CD14-positive monocyte (primary cell): ENCODE data around the gene GAPT. TPM values are rescaled to one million over a fixed set of nuclear protein-coding genes. Genes with fewer than 3 reads are reported as not detected.

Source experiments
- DNase-seq, 3 donors: peaks; one replicate each; pipeline ENCODE4 v3.0.0-alpha.2; 2011 to 2022
- H2AFZ ChIP-seq: 2 replicates; pipeline ENCODE4 v1.6.0; 2012; ENCODE audit warnings: mild to moderate bottlenecking, low read depth, low read length, inconsistent platforms; ENCODE audit not compliant: insufficient read depth, poor library complexity, severe bottlenecking
- H3K27ac ChIP-seq, 2 donors: 1 replicate in 1 of 2; 2 replicates in 1 of 2; pipeline ENCODE4 v1.5.1; 2012 to 2013; ENCODE audit warnings: low read length in 2 of 2, control low read depth in 1 of 2, inconsistent platforms in 1 of 2, low read depth in 1 of 2, mild to moderate bottlenecking in 1 of 2
- H3K27me3 ChIP-seq, 2 donors: one replicate each; pipeline versions ENCODE4 v1.6.0 to v1.6.1; 2011 to 2013; ENCODE audit warnings: low read length in 2 of 2; ENCODE audit not compliant: control insufficient read depth in 2 of 2, insufficient read depth in 2 of 2
- H3K36me3 ChIP-seq, 2 donors: replicated peaks in 1 of 2; 1 replicate in 1 of 2; 2 replicates in 1 of 2; pipeline versions ENCODE4 v1.5.1 to v1.6.1; 2012 to 2013; ENCODE audit warnings: low read length in 2 of 2, control low read depth in 1 of 2, inconsistent platforms in 1 of 2, mild to moderate bottlenecking in 1 of 2; ENCODE audit not compliant: insufficient read depth in 2 of 2, control insufficient read depth in 1 of 2
- H3K4me1 ChIP-seq, 2 donors: 1 replicate in 1 of 2; 2 replicates in 1 of 2; pipeline versions ENCODE4 v1.5.1 to v1.6.1; 2012 to 2013; ENCODE audit warnings: low read length in 2 of 2, control low read depth in 1 of 2, inconsistent platforms in 1 of 2, mild to moderate bottlenecking in 1 of 2, moderate library complexity in 1 of 2; ENCODE audit not compliant: insufficient read depth in 2 of 2, control insufficient read depth in 1 of 2
- H3K4me2 ChIP-seq: replicated peaks from 2 replicates; pipeline ENCODE3; 2012; ENCODE audit warnings: low read length, moderate library complexity, mild to moderate bottlenecking; ENCODE audit not compliant: poor library complexity, severe bottlenecking; ENCODE audit errors: extremely low read depth
- H3K4me3 ChIP-seq, 3 experiments: fragments of 200-600 bp in 1 of 3; sonication (generic) in 1 of 3; replicated peaks in 1 of 3; 1 replicate in 2 of 3; 2 replicates in 1 of 3; pipeline ENCODE4 v1.5.1; 2011 to 2013; ENCODE audit warnings: low read length in 3 of 3, mild to moderate bottlenecking in 3 of 3, control low read depth in 2 of 3, low read depth in 2 of 3, inconsistent platforms in 1 of 3, moderate library complexity in 1 of 3
- H3K79me2 ChIP-seq: 2 replicates; pipeline ENCODE4 v1.6.0; 2012; ENCODE audit warnings: mild to moderate bottlenecking, control low read depth, inconsistent platforms, low read length, moderate library complexity; ENCODE audit not compliant: insufficient read depth
- H3K9ac ChIP-seq: 2 replicates; pipeline ENCODE4 v1.6.0; 2017; ENCODE audit warnings: low read length, mild to moderate bottlenecking; ENCODE audit not compliant: insufficient read depth, poor library complexity, severe bottlenecking
- H3K9me3 ChIP-seq, 2 donors: replicated peaks in 1 of 2; 1 replicate in 1 of 2; 2 replicates in 1 of 2; pipeline versions ENCODE4 v1.5.1 to v1.6.1; 2012 to 2013; ENCODE audit warnings: low read length in 2 of 2, control low read depth in 1 of 2; ENCODE audit not compliant: control insufficient read depth in 1 of 2, insufficient read depth in 1 of 2
- H4K20me1 ChIP-seq: 2 replicates; pipeline ENCODE4 v1.6.0; 2012; ENCODE audit warnings: mild to moderate bottlenecking, low read length, control low read depth, moderate library complexity; ENCODE audit not compliant: insufficient read depth
- H3K27ac Mint-ChIP-seq, 7 donors: one replicate each; pipeline ENCODE4 v1.8.0; 2020; ENCODE audit warnings: mild to moderate bottlenecking in 7 of 7, mixed read lengths in 7 of 7, moderate library complexity in 6 of 7, inconsistent platforms in 2 of 7
- H3K27me3 Mint-ChIP-seq, 3 donors: one replicate each; pipeline ENCODE4 v1.8.0; 2021 to 2022; ENCODE audit warnings: low read depth in 3 of 3, mild to moderate bottlenecking in 3 of 3, mixed read lengths in 3 of 3, moderate library complexity in 3 of 3, inconsistent platforms in 1 of 3
- H3K36me3 Mint-ChIP-seq, 2 donors: one replicate each; pipeline ENCODE4 v1.8.0; 2020; ENCODE audit warnings: mixed read lengths in 2 of 2, inconsistent platforms in 1 of 2, mild to moderate bottlenecking in 1 of 2
- H3K4me1 Mint-ChIP-seq: one replicate; pipeline ENCODE4 v1.8.0; 2020; ENCODE audit warnings: mild to moderate bottlenecking, mixed read lengths
- H3K4me3 Mint-ChIP-seq, 2 donors: one replicate each; pipeline ENCODE4 v1.8.0; 2020; ENCODE audit warnings: mild to moderate bottlenecking in 2 of 2, mixed read lengths in 2 of 2, moderate library complexity in 1 of 2
- H3K9me3 Mint-ChIP-seq, 7 donors: one replicate each; pipeline ENCODE4 v1.8.0; 2020 to 2022; ENCODE audit warnings: mixed read lengths in 7 of 7, mild to moderate bottlenecking in 6 of 7, moderate library complexity in 6 of 7, inconsistent platforms in 2 of 7
- WGBS: methylation state at CpG from one replicate; pipeline ENCODE4 v1.1.5; 2013; ENCODE audit warnings: missing lambda C conversion rate; ENCODE audit not compliant: insufficient coverage; 5-methylcytosine and 5-hydroxymethylcytosine counted together
- intact Hi-C, 2 donors: fragments of 100-400 bp; cut with micrococcal nuclease; formaldehyde crosslinking; loops; one replicate each; pipeline versions ENCODE4 v1.15.0 to v1.15.1; 2023
- polyA plus RNA-seq, 3 donors: library from polyadenylated mRNA; depleted of rRNA in 1 of 3; unstranded in 2 of 3; stranded (reverse) in 1 of 3; fragments of 300-500 nt in 2 of 3; fragments of >200 nt in 1 of 3; fragmentation: Illumina TruSeq in 2 of 3; gene quantifications; 1 replicate in 2 of 3; 2 replicates in 1 of 3; pipeline ENCODE4 v1.2.3, GENCODE V29; 2012 to 2021
- TF ChIP-seq, protein P1 (sequence below): fragments of 200-600 bp; IDR thresholded peaks from one replicate; pipeline ENCODE4 v1.8.0; 2022; ENCODE audit warnings: antibody characterized with exemption, mild to moderate bottlenecking

GAPT gene
- polyA plus RNA-seq, 3 donors, result 46.7 to 173 (median 103) TPM

- no peaks in the 10 kb centered on the region for H4K20me1 ChIP-seq
- Mint-ChIP-seq H3K36me3 (peaks cover 29 to 40% of the 10 kb centered on the region in 2 donors), H3K27ac (peak overlapping the region in 5 of 7 donors; percentile 31 to 84 (median 61)), H3K27me3 (no peaks in the 10 kb centered on the region), H3K4me1 (peaks cover 79% of the 10 kb centered on the region), H3K4me3 (no peak overlapping the region), H3K9me3 (peaks cover 0 to 5% (median 2%) of the 10 kb centered on the region in 7 donors)
- no peak overlapping the region for H2AFZ ChIP-seq
- no peak overlapping the region for H3K9ac ChIP-seq
- no peak for DNase-seq
- H3K36me3 ChIP-seq, result peaks cover 17 to 23% of the 10 kb centered on the region in 2 donors
- H3K9me3 ChIP-seq, result peaks cover 0 to 3% of the 10 kb centered on the region in 2 donors
- TF ChIP-seq, protein P1, sequence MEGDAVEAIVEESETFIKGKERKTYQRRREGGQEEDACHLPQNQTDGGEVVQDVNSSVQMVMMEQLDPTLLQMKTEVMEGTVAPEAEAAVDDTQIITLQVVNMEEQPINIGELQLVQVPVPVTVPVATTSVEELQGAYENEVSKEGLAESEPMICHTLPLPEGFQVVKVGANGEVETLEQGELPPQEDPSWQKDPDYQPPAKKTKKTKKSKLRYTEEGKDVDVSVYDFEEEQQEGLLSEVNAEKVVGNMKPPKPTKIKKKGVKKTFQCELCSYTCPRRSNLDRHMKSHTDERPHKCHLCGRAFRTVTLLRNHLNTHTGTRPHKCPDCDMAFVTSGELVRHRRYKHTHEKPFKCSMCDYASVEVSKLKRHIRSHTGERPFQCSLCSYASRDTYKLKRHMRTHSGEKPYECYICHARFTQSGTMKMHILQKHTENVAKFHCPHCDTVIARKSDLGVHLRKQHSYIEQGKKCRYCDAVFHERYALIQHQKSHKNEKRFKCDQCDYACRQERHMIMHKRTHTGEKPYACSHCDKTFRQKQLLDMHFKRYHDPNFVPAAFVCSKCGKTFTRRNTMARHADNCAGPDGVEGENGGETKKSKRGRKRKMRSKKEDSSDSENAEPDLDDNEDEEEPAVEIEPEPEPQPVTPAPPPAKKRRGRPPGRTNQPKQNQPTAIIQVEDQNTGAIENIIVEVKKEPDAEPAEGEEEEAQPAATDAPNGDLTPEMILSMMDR, result peak; percentile 42
- peak overlapping the region in 1 of 3 experiments; percentile 6 for H3K4me3 ChIP-seq
- peaks cover 64 to 73% of the 10 kb centered on the region in 2 donors for H3K4me1 ChIP-seq
- H3K27me3 ChIP-seq, result no peaks in the 10 kb centered on the region
- peak overlapping the region in 1 of 2 donors; percentile 75 for H3K27ac ChIP-seq
- intact Hi-C loops, result no loop called here
- 56% methylated on average over 2 of the region's 2 CpGs for WGBS
- H3K79me2 ChIP-seq, result peaks cover 53% of the 10 kb centered on the region
- no peak overlapping the region for H3K4me2 ChIP-seq
Measured at GRCh38 chr5:58498340-58498942, 7.2 kb downstream of the GAPT start.

- peak overlapping the region in 1 of 2 donors; percentile 75 for H3K27ac ChIP-seq
- no peak overlapping the region for H3K4me3 Mint-ChIP-seq
- intact Hi-C loops, result no loop called here
- H2AFZ ChIP-seq, result no peak overlapping the region
- TF ChIP-seq, protein P1, result no peak
- peak overlapping the region; percentile 21 to 91 (median 80) for H3K27ac Mint-ChIP-seq
- H3K4me2 ChIP-seq, result peak overlapping the region; percentile 66
- no peaks in the 10 kb centered on the region for H4K20me1 ChIP-seq
- no CpG with 5 or more reads among the region's 3 CpGs for WGBS
- H3K4me1 Mint-ChIP-seq, result peaks cover 83% of the 10 kb centered on the region
- peaks cover 13 to 15% of the 10 kb centered on the region in 2 donors for H3K36me3 ChIP-seq
- DNase-seq, result no peak
- no peaks in the 10 kb centered on the region for H3K27me3 ChIP-seq
- H3K9me3 ChIP-seq, result peaks cover 0 to 3% of the 10 kb centered on the region in 2 donors
- H3K9ac ChIP-seq, result no peak overlapping the region
- peaks cover 0 to 5% (median 2%) of the 10 kb centered on the region in 7 donors for H3K9me3 Mint-ChIP-seq
- H3K4me1 ChIP-seq, result peaks cover 67 to 73% of the 10 kb centered on the region in 2 donors
- H3K27me3 Mint-ChIP-seq, result no peaks in the 10 kb centered on the region
- H3K4me3 ChIP-seq, result peak overlapping the region in 1 of 3 experiments; percentile 49
- peaks cover 24 to 33% of the 10 kb centered on the region in 2 donors for H3K36me3 Mint-ChIP-seq
- peaks cover 48% of the 10 kb centered on the region for H3K79me2 ChIP-seq
Measured at GRCh38 chr5:58499231-58499630, 8.0 kb downstream of the GAPT start.
